ENCODE data around the gene NEK1. TPM values are rescaled to one million over a fixed set of nuclear protein-coding genes. Genes with fewer than 3 reads are reported as not detected.
A peak's percentile ranks its signal among the peaks of the same experiment; 100 is the strongest.

The NEK1 gene
- total RNA-seq, 1 donor from 2014 or later, result 11.0 TPM

DNA sequence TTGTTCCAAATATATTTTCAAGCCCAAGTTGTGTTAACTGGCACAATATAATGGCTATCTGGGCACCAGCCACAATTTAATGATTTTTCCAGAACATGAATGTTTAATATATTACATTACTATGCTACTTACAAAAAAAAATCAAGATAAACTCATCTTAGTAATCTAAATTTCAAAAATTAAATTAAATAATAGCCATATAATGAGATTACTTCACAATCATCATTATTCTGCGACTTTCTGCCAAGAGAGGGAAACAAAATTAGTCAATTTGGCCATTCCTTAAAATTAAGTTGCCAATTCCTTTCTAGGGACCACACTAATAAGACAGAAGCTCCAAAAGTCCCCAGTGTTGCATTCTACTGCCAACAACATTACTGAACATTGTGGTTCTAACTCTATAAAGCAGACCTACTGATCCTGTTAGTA, 7.5 kb downstream of the NEK1 start:
- H3K36me3 ChIP-seq, result peaks cover 0 to 8% of the 10 kb centered on the region in 2 donors
- H3K4me3 ChIP-seq, result no peak overlapping the region
- H3K4me1 ChIP-seq, result peaks cover 0 to 4% of the 10 kb centered on the region in 2 donors
- DNase-seq (ENCODE audit: low spot score in 2 of 2), result no peak
- H3K27ac ChIP-seq, result peak overlapping the region in 1 of 2 donors; percentile 32
- TF ChIP-seq, protein P1, sequence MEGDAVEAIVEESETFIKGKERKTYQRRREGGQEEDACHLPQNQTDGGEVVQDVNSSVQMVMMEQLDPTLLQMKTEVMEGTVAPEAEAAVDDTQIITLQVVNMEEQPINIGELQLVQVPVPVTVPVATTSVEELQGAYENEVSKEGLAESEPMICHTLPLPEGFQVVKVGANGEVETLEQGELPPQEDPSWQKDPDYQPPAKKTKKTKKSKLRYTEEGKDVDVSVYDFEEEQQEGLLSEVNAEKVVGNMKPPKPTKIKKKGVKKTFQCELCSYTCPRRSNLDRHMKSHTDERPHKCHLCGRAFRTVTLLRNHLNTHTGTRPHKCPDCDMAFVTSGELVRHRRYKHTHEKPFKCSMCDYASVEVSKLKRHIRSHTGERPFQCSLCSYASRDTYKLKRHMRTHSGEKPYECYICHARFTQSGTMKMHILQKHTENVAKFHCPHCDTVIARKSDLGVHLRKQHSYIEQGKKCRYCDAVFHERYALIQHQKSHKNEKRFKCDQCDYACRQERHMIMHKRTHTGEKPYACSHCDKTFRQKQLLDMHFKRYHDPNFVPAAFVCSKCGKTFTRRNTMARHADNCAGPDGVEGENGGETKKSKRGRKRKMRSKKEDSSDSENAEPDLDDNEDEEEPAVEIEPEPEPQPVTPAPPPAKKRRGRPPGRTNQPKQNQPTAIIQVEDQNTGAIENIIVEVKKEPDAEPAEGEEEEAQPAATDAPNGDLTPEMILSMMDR (IDR thresholded peaks at IDR 0.05), result no peak
- H3K27me3 ChIP-seq, result no peaks in the 10 kb centered on the region
- intact Hi-C loops (cut with DNase I), result no loop called here
- H3K9me3 ChIP-seq, result no peaks in the 10 kb centered on the region

DNA sequence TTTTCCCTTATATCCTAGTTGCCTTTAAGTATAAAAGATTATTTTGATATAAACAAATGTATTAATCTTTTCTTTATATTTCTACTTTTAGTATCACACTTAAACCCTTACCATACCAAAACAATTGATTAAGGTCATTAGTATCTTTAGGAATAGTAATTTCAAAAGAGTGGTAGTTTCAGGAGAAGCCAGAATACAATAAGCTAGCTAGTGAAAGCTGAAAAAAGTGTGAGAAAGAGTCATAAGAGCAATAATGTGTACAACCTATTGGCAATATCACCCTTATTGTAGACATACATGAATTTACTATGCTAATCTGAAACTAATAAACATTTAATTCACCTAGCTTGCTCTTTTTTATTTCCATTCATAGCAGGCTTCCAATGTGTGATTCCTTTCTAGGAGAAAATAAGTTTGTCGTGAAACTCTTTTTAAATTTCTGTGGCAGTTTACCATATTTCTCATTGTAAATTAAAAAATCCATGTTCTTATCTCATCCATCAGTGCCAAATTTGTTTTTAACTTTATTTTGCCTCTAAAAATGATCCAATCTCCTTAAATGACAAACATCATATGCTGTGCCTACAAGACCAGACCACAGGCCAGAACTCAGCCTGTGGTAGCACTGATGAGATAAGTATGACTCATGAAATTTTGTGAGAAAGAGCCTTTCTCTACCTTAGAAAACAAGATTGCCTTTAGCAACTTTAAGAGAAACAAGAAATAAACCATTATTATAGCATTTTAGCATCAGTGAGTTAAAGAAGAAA, 8.1 kb downstream of the NEK1 start:
- TF ChIP-seq, protein P1 (IDR thresholded peaks at IDR 0.05), result no peak
- intact Hi-C loops (cut with DNase I), result no loop called here
- no peak for DNase-seq (ENCODE audit: low spot score in 2 of 2)
- H3K4me3 ChIP-seq, result no peak overlapping the region
- H3K27me3 ChIP-seq, result no peaks in the 10 kb centered on the region
- peak overlapping the region in 1 of 2 donors; percentile 32 for H3K27ac ChIP-seq
- peaks cover 0 to 8% of the 10 kb centered on the region in 2 donors for H3K36me3 ChIP-seq
- H3K4me1 ChIP-seq, result peaks cover 0 to 4% of the 10 kb centered on the region in 2 donors
- no peaks in the 10 kb centered on the region for H3K9me3 ChIP-seq

DNA sequence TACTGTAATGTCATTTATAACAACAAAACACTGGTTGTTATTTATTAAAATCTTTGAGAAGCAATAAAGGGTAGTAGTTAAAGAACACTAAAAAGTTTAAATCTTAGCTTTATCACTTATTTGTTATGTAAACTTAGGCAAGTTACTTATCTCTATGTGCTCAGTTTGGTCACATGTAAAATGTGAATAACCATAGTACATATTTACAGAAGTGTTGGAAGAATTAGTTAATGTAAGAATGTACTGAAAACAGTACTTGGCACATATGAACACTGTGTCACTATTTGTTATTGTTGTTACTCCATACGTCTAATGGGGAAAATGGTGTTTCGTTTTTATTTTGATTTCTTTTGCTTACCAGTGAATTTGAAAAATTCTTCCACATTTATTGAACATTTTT, 9.1 kb downstream of the NEK1 start:
- Histone ChIP-seq H3K9me3 (no peaks in the 10 kb centered on the region), H3K27me3 (no peaks in the 10 kb centered on the region), H3K27ac (no peak overlapping the region), H3K36me3 (peaks cover 0 to 8% of the 10 kb centered on the region in 2 donors), H3K4me1 (peaks cover 0 to 4% of the 10 kb centered on the region in 2 donors), H3K4me3 (no peak overlapping the region)
- no peak for DNase-seq (ENCODE audit: low spot score in 2 of 2)
- intact Hi-C loops (cut with DNase I), result no loop called here
- TF ChIP-seq, protein P1 (IDR thresholded peaks at IDR 0.05), result no peak

DNA sequence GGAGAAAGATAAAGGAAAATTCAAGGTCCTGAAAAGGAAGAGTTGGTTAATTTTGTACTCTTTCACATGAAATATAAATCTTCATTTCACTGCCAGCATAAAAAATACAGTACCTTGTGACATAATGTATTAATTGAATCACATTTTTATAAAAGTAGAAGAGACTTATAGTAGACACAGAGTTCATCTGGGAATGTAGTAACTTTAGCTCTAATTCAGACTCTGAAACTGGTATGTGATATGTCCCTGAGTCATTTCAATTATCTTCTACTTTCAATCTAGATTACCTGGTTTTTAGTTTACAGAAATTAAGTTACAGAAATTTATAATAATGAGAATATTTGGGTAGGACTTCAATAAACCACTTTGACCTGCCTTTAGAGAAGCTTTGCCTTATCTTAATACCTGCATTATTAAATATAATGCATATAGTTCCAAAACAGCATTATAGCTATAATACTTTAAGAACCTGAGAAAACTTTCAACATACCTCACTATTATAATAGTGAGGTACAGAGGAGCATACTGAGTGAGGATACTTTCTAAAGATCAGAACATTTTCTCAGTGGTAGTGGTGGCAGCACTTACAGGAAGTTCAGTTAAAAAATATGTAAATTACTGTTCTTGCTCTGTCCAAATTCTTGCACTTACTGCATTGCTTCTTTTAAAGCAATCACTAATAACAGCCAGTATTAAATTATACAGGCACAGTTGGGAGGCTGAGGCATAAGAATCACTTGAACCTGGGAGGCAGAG, 11.2 kb downstream of the NEK1 start:
- Histone ChIP-seq H3K4me1 (peaks cover 0 to 4% of the 10 kb centered on the region in 2 donors), H3K4me3 (no peak overlapping the region), H3K27me3 (no peaks in the 10 kb centered on the region), H3K36me3 (peaks cover 0 to 8% of the 10 kb centered on the region in 2 donors), H3K27ac (no peak overlapping the region), H3K9me3 (no peaks in the 10 kb centered on the region)
- TF ChIP-seq, protein P1 (IDR thresholded peaks at IDR 0.05), result no peak
- no peak for DNase-seq (ENCODE audit: low spot score in 2 of 2)
- intact Hi-C loops (cut with DNase I), result no loop called here

DNA sequence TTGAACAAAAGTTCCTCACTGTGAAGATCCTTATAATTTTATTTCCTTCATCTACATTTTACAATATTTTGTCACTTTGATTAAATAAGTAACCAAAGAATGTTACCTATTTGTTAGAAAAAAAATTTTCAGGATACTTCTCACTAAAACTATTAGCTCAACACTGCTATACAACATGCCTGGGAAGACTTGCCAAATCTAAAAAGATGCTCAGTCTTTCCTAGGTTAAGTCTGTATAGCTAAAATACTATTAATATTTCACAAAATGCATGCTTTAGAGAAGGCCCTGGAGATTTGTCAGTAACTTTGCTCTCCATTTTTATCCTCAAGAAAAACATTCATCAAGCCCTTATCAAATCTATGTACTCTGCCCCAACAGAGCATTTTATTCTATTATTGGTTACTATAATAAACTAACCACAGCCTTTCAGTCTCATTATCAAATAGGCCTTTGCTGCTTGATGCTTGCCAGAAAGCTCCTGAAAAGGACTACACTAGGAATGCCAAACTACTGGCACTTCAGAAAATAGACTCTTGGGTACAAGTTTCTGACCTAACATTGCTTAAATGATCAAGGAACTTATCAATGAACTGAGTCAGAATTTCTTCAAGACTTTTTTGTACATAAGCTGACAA, 17.7 kb downstream of the NEK1 start:
- no peaks in the 10 kb centered on the region for H3K4me1 ChIP-seq
- H3K4me3 ChIP-seq, result no peak overlapping the region
- H3K27ac ChIP-seq, result no peak overlapping the region
- H3K36me3 ChIP-seq, result peaks cover 5 to 10% of the 10 kb centered on the region in 2 donors
- no peaks in the 10 kb centered on the region for H3K9me3 ChIP-seq
- TF ChIP-seq, protein P1 (IDR thresholded peaks at IDR 0.05), result no peak
- no peak for DNase-seq (ENCODE audit: low spot score in 2 of 2)
- intact Hi-C loops (cut with DNase I), result no loop called here
- H3K27me3 ChIP-seq, result no peaks in the 10 kb centered on the region
